Measurements from ENCODE around the gene TP53I11. TPM values are rescaled to one million over a fixed set of nuclear protein-coding genes. Genes with fewer than 3 reads are reported as not detected.

TP53I11 gene
- total RNA-seq, 1 donor from 2014 or later = 23.1 TPM

DNA sequence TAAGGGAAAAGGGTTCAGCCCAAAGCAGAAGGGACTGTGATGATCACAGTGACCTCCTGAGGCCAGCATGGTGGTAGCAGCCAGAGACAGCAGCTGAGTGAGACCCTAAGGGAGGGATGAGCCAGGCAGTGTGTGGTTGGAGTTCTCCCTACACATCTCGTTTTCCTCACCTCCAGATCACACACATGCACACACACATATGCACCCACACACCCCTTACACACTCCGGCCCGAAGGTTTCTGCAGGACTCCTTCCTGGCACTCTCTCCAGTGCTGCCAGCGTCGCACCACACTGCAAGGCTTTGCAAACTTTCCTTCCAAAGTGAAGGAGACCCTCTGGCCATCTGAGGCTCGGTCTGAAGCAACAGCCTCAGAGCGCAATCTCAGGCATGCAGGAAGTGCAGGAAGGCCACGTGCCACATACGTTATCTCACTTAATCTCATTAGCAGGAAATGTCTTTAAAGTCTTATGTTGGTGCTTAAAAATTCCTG lies 26.9 kb upstream of the TP53I11 start:
- Mint-ChIP-seq H3K9me3 (peaks cover 5% of the 10 kb centered on the region), H3K4me1 (peaks cover 35% of the 10 kb centered on the region), H3K36me3 (no peaks in the 10 kb centered on the region), H3K4me3 (no peak overlapping the region), H3K27me3 (ENCODE audit: insufficient read depth, low read depth) (peaks cover 13% of the 10 kb centered on the region), H3K27ac (peak overlapping the region; percentile 70)
- Histone ChIP-seq H2AFZ (replicated peaks) (peak overlapping the region; percentile 21), H3K36me3 (no peaks in the 10 kb centered on the region), H3F3A (ENCODE audit: low read depth) (peaks cover 47% of the 10 kb centered on the region), H3K27me3 (no peaks in the 10 kb centered on the region), H4K20me1 (ENCODE audit: low read depth) (no peaks in the 10 kb centered on the region), H3K79me2 (ENCODE audit: low read depth) (no peaks in the 10 kb centered on the region), H3K9me3 (ENCODE audit: low read depth) (no peaks in the 10 kb centered on the region), H3K27ac (no peak overlapping the region), H3K4me2 (peak overlapping the region; percentile 19), H3K4me3 (no peak overlapping the region), H3K9ac (no peak overlapping the region), H3K4me1 (peaks cover 54% of the 10 kb centered on the region)
- TF ChIP-seq EZH2phosphoT487 (IDR thresholded peaks at IDR 0.05) (no peak), EZH2 (IDR thresholded peaks at IDR 0.05) (no peak)
- TF ChIP-seq, protein P1, sequence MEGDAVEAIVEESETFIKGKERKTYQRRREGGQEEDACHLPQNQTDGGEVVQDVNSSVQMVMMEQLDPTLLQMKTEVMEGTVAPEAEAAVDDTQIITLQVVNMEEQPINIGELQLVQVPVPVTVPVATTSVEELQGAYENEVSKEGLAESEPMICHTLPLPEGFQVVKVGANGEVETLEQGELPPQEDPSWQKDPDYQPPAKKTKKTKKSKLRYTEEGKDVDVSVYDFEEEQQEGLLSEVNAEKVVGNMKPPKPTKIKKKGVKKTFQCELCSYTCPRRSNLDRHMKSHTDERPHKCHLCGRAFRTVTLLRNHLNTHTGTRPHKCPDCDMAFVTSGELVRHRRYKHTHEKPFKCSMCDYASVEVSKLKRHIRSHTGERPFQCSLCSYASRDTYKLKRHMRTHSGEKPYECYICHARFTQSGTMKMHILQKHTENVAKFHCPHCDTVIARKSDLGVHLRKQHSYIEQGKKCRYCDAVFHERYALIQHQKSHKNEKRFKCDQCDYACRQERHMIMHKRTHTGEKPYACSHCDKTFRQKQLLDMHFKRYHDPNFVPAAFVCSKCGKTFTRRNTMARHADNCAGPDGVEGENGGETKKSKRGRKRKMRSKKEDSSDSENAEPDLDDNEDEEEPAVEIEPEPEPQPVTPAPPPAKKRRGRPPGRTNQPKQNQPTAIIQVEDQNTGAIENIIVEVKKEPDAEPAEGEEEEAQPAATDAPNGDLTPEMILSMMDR (IDR thresholded peaks at IDR 0.05) = peak; percentile 50
- peak; percentile 49 for DNase-seq (ENCODE audit: low spot score)

DNA sequence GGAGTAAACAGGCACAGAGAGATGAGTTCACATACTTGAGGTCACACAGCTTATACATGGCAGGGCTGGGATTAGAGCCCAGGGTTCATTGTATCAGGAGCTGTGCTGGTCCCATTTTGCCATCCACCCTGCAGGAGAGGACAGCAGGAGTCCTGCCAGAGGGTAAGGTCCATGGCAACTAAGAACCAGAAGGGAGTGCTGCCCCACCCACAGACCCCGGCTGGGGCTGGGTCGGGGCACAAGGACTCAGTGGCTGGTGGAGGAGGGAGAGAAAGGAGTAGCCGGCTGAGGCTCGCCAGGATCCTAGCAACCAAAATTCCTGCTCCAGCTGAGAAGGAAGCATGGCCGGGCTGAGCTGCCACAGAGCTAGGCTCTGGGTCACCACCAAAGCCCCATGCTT lies 25.9 kb upstream of the TP53I11 start:
- Histone ChIP-seq H3K27me3 (no peaks in the 10 kb centered on the region), H3F3A (ENCODE audit: low read depth) (peaks cover 41% of the 10 kb centered on the region), H3K9me3 (ENCODE audit: low read depth) (no peaks in the 10 kb centered on the region), H3K9ac (no peak overlapping the region), H3K36me3 (no peaks in the 10 kb centered on the region), H2AFZ (replicated peaks) (no peak overlapping the region), H4K20me1 (ENCODE audit: low read depth) (no peaks in the 10 kb centered on the region), H3K79me2 (ENCODE audit: low read depth) (no peaks in the 10 kb centered on the region), H3K27ac (no peak overlapping the region), H3K4me2 (no peak overlapping the region), H3K4me1 (peaks cover 48% of the 10 kb centered on the region), H3K4me3 (no peak overlapping the region)
- H3K4me3 Mint-ChIP-seq = peak overlapping the region; percentile 12
- H3K27me3 Mint-ChIP-seq (ENCODE audit: insufficient read depth, low read depth) = peaks cover 12% of the 10 kb centered on the region
- no peaks in the 10 kb centered on the region for H3K36me3 Mint-ChIP-seq
- no peak overlapping the region for H3K27ac Mint-ChIP-seq
- peaks cover 2% of the 10 kb centered on the region for H3K9me3 Mint-ChIP-seq
- no peak for DNase-seq (ENCODE audit: low spot score)
- peaks cover 29% of the 10 kb centered on the region for H3K4me1 Mint-ChIP-seq
- TF ChIP-seq, protein P1 (IDR thresholded peaks at IDR 0.05) = no peak
- TF ChIP-seq EZH2 (IDR thresholded peaks at IDR 0.05) = no peak
- TF ChIP-seq EZH2phosphoT487 (IDR thresholded peaks at IDR 0.05) = no peak

GRCh38 chr11:44974402-44975000 lies 23.8 kb upstream of the TP53I11 start:
- H3K4me3 ChIP-seq = no peak overlapping the region
- H3K27me3 Mint-ChIP-seq (ENCODE audit: insufficient read depth, low read depth) = peaks cover 7% of the 10 kb centered on the region
- DNase-seq (ENCODE audit: low spot score) = no peak
- no peak overlapping the region for H3K9ac ChIP-seq
- H3F3A ChIP-seq (ENCODE audit: low read depth) = peaks cover 41% of the 10 kb centered on the region
- H3K79me2 ChIP-seq (ENCODE audit: low read depth) = no peaks in the 10 kb centered on the region
- no peak overlapping the region for H3K4me3 Mint-ChIP-seq
- peaks cover 41% of the 10 kb centered on the region for H3K4me1 ChIP-seq
- no peaks in the 10 kb centered on the region for H3K36me3 Mint-ChIP-seq
- no peaks in the 10 kb centered on the region for H4K20me1 ChIP-seq (ENCODE audit: low read depth)
- H3K4me2 ChIP-seq = no peak overlapping the region
- H3K36me3 ChIP-seq = no peaks in the 10 kb centered on the region
- TF ChIP-seq EZH2 (IDR thresholded peaks at IDR 0.05) (no peak), EZH2phosphoT487 (IDR thresholded peaks at IDR 0.05) (no peak)
- TF ChIP-seq, protein P1 (IDR thresholded peaks at IDR 0.05) = no peak
- peaks cover 37% of the 10 kb centered on the region for H3K4me1 Mint-ChIP-seq
- no peaks in the 10 kb centered on the region for H3K27me3 ChIP-seq
- no peak overlapping the region for H2AFZ ChIP-seq (replicated peaks)
- H3K27ac ChIP-seq = no peak overlapping the region
- H3K27ac Mint-ChIP-seq = no peak overlapping the region
- H3K9me3 Mint-ChIP-seq = no peaks in the 10 kb centered on the region
- H3K9me3 ChIP-seq (ENCODE audit: low read depth) = no peaks in the 10 kb centered on the region

All from neural progenitor cell (in vitro differentiated cells).